H1 (cell line): ENCODE data around the gene RRP1.

ENCODE experiments used
- BCL11A ChIP-seq, 2 experiments: IDR thresholded peaks; one replicate each; pipeline ENCODE4 v1.6.1; 2011; ENCODE audit warnings: low read depth in 2 of 2, low read length in 2 of 2, mild to moderate bottlenecking in 2 of 2
- CEBPB ChIP-seq: IDR thresholded peaks from 2 replicates; pipeline ENCODE4 v1.6.1; 2012; ENCODE audit warnings: low read depth, low read length
- CTCF ChIP-seq, 3 experiments: IDR thresholded peaks; 1 replicate in 2 of 3; 2 replicates in 1 of 3; pipeline versions ENCODE4 v1.5.1 to v1.6.1; 2011; ENCODE audit warnings: low read length in 3 of 3, mild to moderate bottlenecking in 3 of 3, inconsistent platforms in 2 of 3, low read depth in 1 of 3, moderate library complexity in 1 of 3; ENCODE audit not compliant: insufficient read depth in 1 of 3; ENCODE audit errors: control extremely low read depth in 1 of 3
- PHF8 ChIP-seq: fragments of 200-600 bp; sonication (generic); conservative IDR thresholded peaks from 2 replicates; pipeline ENCODE4 v1.7.1; 2012; ENCODE audit warnings: low read depth, mild to moderate bottlenecking, inconsistent platforms, low read length, moderate library complexity
- POLR2A ChIP-seq, 2 experiments: IDR thresholded peaks; 1 replicate in 1 of 2; 2 replicates in 1 of 2; pipeline ENCODE4 v1.6.1; 2011; ENCODE audit warnings: low read depth in 2 of 2, low read length in 2 of 2, mild to moderate bottlenecking in 2 of 2; ENCODE audit errors: control extremely low read depth in 1 of 2
- POLR2AphosphoS5 ChIP-seq: IDR thresholded peaks from 2 replicates; pipeline ENCODE4 v1.6.1; 2011; ENCODE audit warnings: low read depth, low read length
- RFX5 ChIP-seq: IDR thresholded peaks from 2 replicates; pipeline ENCODE4 v1.6.1; 2011; ENCODE audit warnings: low read depth, low read length, improper control_type of control experiment, borderline replicate concordance
- RNF2 ChIP-seq: fragments of 200-900, 300-1000 bp; sonication (generic); IDR thresholded peaks from 2 replicates; pipeline ENCODE4 v1.7.1; 2016; ENCODE audit warnings: borderline replicate concordance, low read depth, mild to moderate bottlenecking, antibody characterized with exemption, low read length; ENCODE audit not compliant: poor library complexity, severe bottlenecking; ENCODE audit errors: missing control alignments
- RXRA ChIP-seq: IDR thresholded peaks from 2 replicates; pipeline ENCODE4 v1.6.1; 2011; ENCODE audit warnings: low read depth, mild to moderate bottlenecking, low read length, moderate library complexity; ENCODE audit not compliant: insufficient read depth
- ZNF274 ChIP-seq: IDR thresholded peaks from 2 replicates; pipeline ENCODE4 v1.7.0; 2012; ENCODE audit warnings: low read length, borderline replicate concordance; ENCODE audit errors: extremely low read depth

GRCh38 chr21:43740497-43741156, 48.8 kb upstream of the RRP1 start:
- TF ChIP-seq RXRA (no peak), ZNF274 (no peak), PHF8 (no peak), CTCF (IDR thresholded peaks at IDR 0.05; ENCODE audit: control extremely low read depth in 1 of 3, insufficient read depth in 1 of 3, low read depth in 1 of 3, low read length in 3 of 3) (no peak), RFX5 (no peak), POLR2A (IDR thresholded peaks at IDR 0.05; ENCODE audit: control extremely low read depth in 1 of 2, low read depth in 2 of 2, low read length in 2 of 2) (no peak), CEBPB (no peak), RNF2 (no peak), BCL11A (IDR thresholded peaks at IDR 0.05; ENCODE audit: low read depth in 2 of 2, low read length in 2 of 2) (no peak), POLR2AphosphoS5 (no peak; the same call in 1 of the 2 replicates)
